Astrocyte (in vitro differentiated cells and primary cell): ENCODE measurements around the gene IGF1R. TPM values are rescaled to one million over a fixed set of nuclear protein-coding genes. Genes with fewer than 3 reads are reported as not detected.

ENCODE experiments used
- DNase-seq: peaks from one replicate; pipeline ENCODE4 v3.0.0-alpha.2; 2010; ENCODE audit warnings: low read depth
- FAIRE-seq: peaks from 2 replicates; lab custom pipeline; 2011; peaks lifted over from hg19 to GRCh38; lab: Jason Lieb, UNC
- H2AFZ ChIP-seq: 2 replicates; pipeline ENCODE4 v1.6.0; 2012; ENCODE audit warnings: low read depth, low read length, inconsistent platforms
- H3K27ac ChIP-seq: 2 replicates; pipeline ENCODE4 v1.5.1; 2011; ENCODE audit warnings: low read depth, low read length, inconsistent platforms
- H3K27me3 ChIP-seq: 2 replicates; pipeline ENCODE4 v1.6.0; 2011; ENCODE audit warnings: low read length, inconsistent platforms; ENCODE audit not compliant: insufficient read depth
- H3K36me3 ChIP-seq: 2 replicates; pipeline ENCODE4 v1.5.1; 2011; ENCODE audit warnings: low read length, inconsistent platforms; ENCODE audit not compliant: insufficient read depth
- H3K4me1 ChIP-seq: 2 replicates; pipeline ENCODE4 v1.5.1; 2011; ENCODE audit warnings: low read length, inconsistent platforms; ENCODE audit not compliant: insufficient read depth
- H3K4me2 ChIP-seq: 2 replicates; pipeline ENCODE4 v1.6.0; 2012; ENCODE audit warnings: low read length, inconsistent platforms
- H3K4me3 ChIP-seq: 2 replicates; pipeline ENCODE4 v1.5.1; 2011; ENCODE audit warnings: low read depth, mild to moderate bottlenecking, low read length, inconsistent platforms; ENCODE audit not compliant: insufficient read depth
- H3K79me2 ChIP-seq: 2 replicates; pipeline ENCODE4 v1.6.0; 2012; ENCODE audit warnings: mild to moderate bottlenecking, low read length, inconsistent platforms; ENCODE audit not compliant: insufficient read depth
- H3K9ac ChIP-seq: 2 replicates; pipeline ENCODE4 v1.6.0; 2012; ENCODE audit warnings: mild to moderate bottlenecking, low read length, inconsistent platforms
- H3K9me3 ChIP-seq: 2 replicates; pipeline ENCODE4 v1.5.1; 2012; ENCODE audit warnings: low read depth, mild to moderate bottlenecking, low read length, inconsistent platforms; ENCODE audit not compliant: insufficient read depth
- H4K20me1 ChIP-seq: 2 replicates; pipeline ENCODE4 v1.6.0; 2012; ENCODE audit warnings: low read length, inconsistent platforms; ENCODE audit not compliant: insufficient read depth
- H3K27ac Mint-ChIP-seq: one replicate; pipeline ENCODE4 v1.8.0; 2021; ENCODE audit warnings: mild to moderate bottlenecking, mixed read lengths; ENCODE audit not compliant: unreplicated experiment
- H3K27me3 Mint-ChIP-seq: one replicate; pipeline ENCODE4 v1.8.0; 2021; ENCODE audit warnings: low read depth, mixed read lengths; ENCODE audit not compliant: unreplicated experiment
- H3K36me3 Mint-ChIP-seq: one replicate; pipeline ENCODE4 v1.8.0; 2021; ENCODE audit warnings: low read depth, mixed read lengths; ENCODE audit not compliant: unreplicated experiment
- H3K4me1 Mint-ChIP-seq: one replicate; pipeline ENCODE4 v1.8.0; 2021; ENCODE audit warnings: low read depth, mixed read lengths; ENCODE audit not compliant: unreplicated experiment
- H3K4me3 Mint-ChIP-seq: one replicate; pipeline ENCODE4 v1.8.0; 2021; ENCODE audit warnings: mild to moderate bottlenecking, moderate library complexity, mixed read lengths; ENCODE audit not compliant: unreplicated experiment
- H3K9me3 Mint-ChIP-seq: one replicate; pipeline ENCODE4 v1.8.0; 2021; ENCODE audit warnings: mild to moderate bottlenecking, mixed read lengths; ENCODE audit not compliant: unreplicated experiment
- CTCF ChIP-seq: IDR thresholded peaks from 2 replicates; pipeline ENCODE4 v1.5.1; 2011; ENCODE audit warnings: low read depth, mild to moderate bottlenecking, inconsistent platforms, low read length, moderate library complexity; ENCODE audit not compliant: insufficient read depth
- EZH2 ChIP-seq: IDR thresholded peaks from 2 replicates; pipeline ENCODE4 v1.6.1; 2012; ENCODE audit warnings: mild to moderate bottlenecking, low read length, inconsistent platforms; ENCODE audit not compliant: insufficient read depth
- total RNA-seq: library from RNA; stranded (reverse); gene quantifications from 2 replicates; pipeline ENCODE4 v1.2.1, GENCODE V29; 2021

IGF1R gene
- total RNA-seq, 1 donor from 2014 or later, result 270 TPM

- no peaks in the 10 kb centered on the region for H3K27me3 ChIP-seq
- peaks cover 15% of the 10 kb centered on the region for H3K4me1 ChIP-seq
- H2AFZ ChIP-seq, result no peak overlapping the region
- H3K36me3 ChIP-seq, result no peaks in the 10 kb centered on the region
- H3K9ac ChIP-seq, result no peak overlapping the region
- TF ChIP-seq CTCF, result no peak
- TF ChIP-seq EZH2, result no peak
- no peaks in the 10 kb centered on the region for H3K9me3 ChIP-seq
- Mint-ChIP-seq H3K27ac (peak overlapping the region; percentile 63), H3K36me3 (peaks cover 8% of the 10 kb centered on the region), H3K27me3 (no peaks in the 10 kb centered on the region), H3K4me1 (peaks cover 70% of the 10 kb centered on the region), H3K9me3 (peaks cover 3% of the 10 kb centered on the region), H3K4me3 (no peak overlapping the region)
- peaks cover 94% of the 10 kb centered on the region for H4K20me1 ChIP-seq
- H3K4me3 ChIP-seq, result no peak overlapping the region
- H3K27ac ChIP-seq, result peak overlapping the region; percentile 40
- H3K79me2 ChIP-seq, result peaks cover 98% of the 10 kb centered on the region
- H3K4me2 ChIP-seq, result peak overlapping the region; percentile 23
- DNase-seq (peak; percentile 66), FAIRE-seq (no peak)
Observed at GRCh38 chr15:98684436-98684835, 36.1 kb downstream of the IGF1R start.

- no peak overlapping the region for H3K9ac ChIP-seq
- peaks cover 99% of the 10 kb centered on the region for H3K79me2 ChIP-seq
- Mint-ChIP-seq H3K9me3 (peaks cover 3% of the 10 kb centered on the region), H3K4me1 (peaks cover 74% of the 10 kb centered on the region), H3K27me3 (no peaks in the 10 kb centered on the region), H3K27ac (peak overlapping the region; percentile 10), H3K4me3 (peak overlapping the region; percentile 29), H3K36me3 (peaks cover 12% of the 10 kb centered on the region)
- no peak overlapping the region for H3K27ac ChIP-seq
- no peak overlapping the region for H2AFZ ChIP-seq
- peaks cover 98% of the 10 kb centered on the region for H4K20me1 ChIP-seq
- no peaks in the 10 kb centered on the region for H3K9me3 ChIP-seq
- TF ChIP-seq CTCF (no peak), EZH2 (no peak)
- no peaks in the 10 kb centered on the region for H3K36me3 ChIP-seq
- no peak overlapping the region for H3K4me3 ChIP-seq
- H3K27me3 ChIP-seq, result no peaks in the 10 kb centered on the region
- peaks cover 17% of the 10 kb centered on the region for H3K4me1 ChIP-seq
- peak; percentile 55 for DNase-seq
- H3K4me2 ChIP-seq, result no peak overlapping the region
- no peak for FAIRE-seq
Observed at GRCh38 chr15:98684995-98685525, 36.7 kb downstream of the IGF1R start.

- peaks cover 99% of the 10 kb centered on the region for H3K79me2 ChIP-seq
- H2AFZ ChIP-seq, result no peak overlapping the region
- peaks cover 68% of the 10 kb centered on the region for H3K4me1 Mint-ChIP-seq
- no peaks in the 10 kb centered on the region for H3K9me3 ChIP-seq
- H3K9ac ChIP-seq, result no peak overlapping the region
- no peak overlapping the region for H3K4me3 ChIP-seq
- H3K4me1 ChIP-seq, result peaks cover 17% of the 10 kb centered on the region
- no peak for DNase-seq
- no peak overlapping the region for H3K4me3 Mint-ChIP-seq
- H3K9me3 Mint-ChIP-seq, result peaks cover 3% of the 10 kb centered on the region
- H3K27ac Mint-ChIP-seq, result peak overlapping the region; percentile 54
- H3K27ac ChIP-seq, result no peak overlapping the region
- no peaks in the 10 kb centered on the region for H3K36me3 ChIP-seq
- peaks cover 12% of the 10 kb centered on the region for H3K36me3 Mint-ChIP-seq
- no peaks in the 10 kb centered on the region for H3K27me3 ChIP-seq
- no peaks in the 10 kb centered on the region for H3K27me3 Mint-ChIP-seq
- no peak for FAIRE-seq
- no peak overlapping the region for H3K4me2 ChIP-seq
- no peak for TF ChIP-seq EZH2
- TF ChIP-seq CTCF, result no peak
- peaks cover 100% of the 10 kb centered on the region for H4K20me1 ChIP-seq
Observed at GRCh38 chr15:98686983-98687382, 38.6 kb downstream of the IGF1R start.
